GM12878 (cell line): ENCODE results near the gene C5orf34. TPM values are rescaled to one million over a fixed set of nuclear protein-coding genes. Genes with fewer than 3 reads are reported as not detected.
"Not testable (repeated sequence)": the region's sequence is repeated elsewhere in the genome, so short reads cannot be mapped to it uniquely, and the experiment has no call there.

Source experiments
- ATAC-seq: fragments of 200-7000 bp; cut with Tn5 transposase; 3 replicates; pipeline ENCODE4 v1.9.1; 2020; ENCODE audit warnings: mild to moderate bottlenecking, moderate library complexity
- BruUV-seq: library from RNA; stranded (reverse); fragments of 400-500 nt; replicated peaks from 2 replicates; lab custom pipeline; 2021; lab: Mats Ljungman, UMichigan
- CTCF ChIA-PET: fragments of 300-600 bp; sonication (Branson Sonifier 250); formaldehyde crosslinking; extraction: SDS; loops from one replicate; lab custom pipeline; 2021; ENCODE audit warnings: inconsistent platforms; lab: Yijun Ruan, JAX
- POLR2A ChIA-PET: fragments of 350-600 bp; formaldehyde crosslinking; extraction: SDS; loops from one replicate; lab custom pipeline; 2021; ENCODE audit warnings: inconsistent platforms; lab: Charles Lee
- RAD21 ChIA-PET: fragments of 300-600 bp; sonication (Branson Sonifier 250); formaldehyde crosslinking; loops from one replicate; lab custom pipeline; 2023; ENCODE audit warnings: antibody characterized with exemption; ENCODE audit not compliant: unreplicated experiment; lab: Charles Lee
- SMC1A ChIA-PET: fragments of 300-600 bp; sonication (Branson Sonifier 250); formaldehyde crosslinking; loops from one replicate; lab custom pipeline; 2023; ENCODE audit not compliant: unreplicated experiment, uncharacterized antibody; lab: Charles Lee
- DNase-seq: peaks from one replicate; pipeline ENCODE4 v3.0.0-alpha.2; 2011; ENCODE audit warnings: low read depth, low spot score
- FAIRE-seq: peaks from 3 replicates; lab custom pipeline; 2011; peaks lifted over from hg19 to GRCh38; lab: Jason Lieb, UNC
- H2AFZ ChIP-seq: 2 replicates; pipeline ENCODE4 v1.6.0; 2011; ENCODE audit warnings: low read depth, low read length, control low read depth; ENCODE audit not compliant: control insufficient read depth
- H3K27ac ChIP-seq: 2 replicates; pipeline ENCODE4 v1.5.1; 2011; ENCODE audit warnings: control low read depth; ENCODE audit not compliant: control insufficient read depth, insufficient read depth
- H3K27me3 ChIP-seq, 2 experiments: replicated peaks in 1 of 2; 2 replicates each; pipeline versions ENCODE4 v1.6.0 to v1.6.1; 2011; ENCODE audit warnings: low read length in 1 of 2; ENCODE audit not compliant: control insufficient read depth in 2 of 2, insufficient read depth in 2 of 2
- H3K36me3 ChIP-seq, 2 experiments: 2 replicates each; pipeline ENCODE4 v1.5.1; 2011; ENCODE audit warnings: low read length in 1 of 2; ENCODE audit not compliant: control insufficient read depth in 2 of 2, insufficient read depth in 2 of 2
- H3K4me1 ChIP-seq: 2 replicates; pipeline ENCODE4 v1.6.1; 2011; ENCODE audit warnings: mild to moderate bottlenecking, low read length, moderate library complexity, mixed read lengths; ENCODE audit not compliant: control insufficient read depth, insufficient read depth
- H3K4me2 ChIP-seq: 2 replicates; pipeline ENCODE4 v1.6.0; 2011; ENCODE audit warnings: control low read depth; ENCODE audit not compliant: control insufficient read depth, insufficient read depth
- H3K4me3 ChIP-seq: fragments of 200-600 bp; sonication (generic); 2 replicates; pipeline ENCODE4 v1.5.1; 2016
- H3K79me2 ChIP-seq: 2 replicates; pipeline ENCODE4 v1.6.0; 2011; ENCODE audit warnings: low read length; ENCODE audit not compliant: control insufficient read depth, insufficient read depth
- H3K9ac ChIP-seq: 2 replicates; pipeline ENCODE4 v1.8.0; 2011; ENCODE audit warnings: low read length, control low read depth, mixed read lengths; ENCODE audit not compliant: control insufficient read depth, insufficient read depth
- H3K9me3 ChIP-seq: replicated peaks from 3 replicates; pipeline ENCODE4 v1.5.1; 2011; ENCODE audit warnings: mild to moderate bottlenecking, low read length; ENCODE audit not compliant: control insufficient read depth, insufficient read depth
- H4K20me1 ChIP-seq: 2 replicates; pipeline ENCODE4 v1.6.0; 2011; ENCODE audit not compliant: control insufficient read depth, insufficient read depth
- BMI1 ChIP-seq: fragments of 450-650 bp; IDR thresholded peaks from 2 replicates; pipeline ENCODE4 v1.6.1; 2016; ENCODE audit warnings: mild to moderate bottlenecking, moderate library complexity, borderline replicate concordance
- MYC ChIP-seq: IDR thresholded peaks from 2 replicates; pipeline ENCODE4 v1.6.1; 2011; ENCODE audit warnings: mild to moderate bottlenecking, low read length, moderate library complexity, inconsistent platforms; ENCODE audit not compliant: insufficient read depth, insufficient replicate concordance, insufficient read length, severe bottlenecking
- WGBS: methylation state at CpG from one replicate; pipeline ENCODE4 v1.1.6; 2016; ENCODE audit warnings: low lambda C conversion rate; ENCODE audit not compliant: insufficient replicate concordance, insufficient coverage; ENCODE audit errors: missing lambda C conversion rate; 5-methylcytosine and 5-hydroxymethylcytosine counted together
- in situ Hi-C: fragments of 300-500 bp; cut with MboI; formaldehyde crosslinking; loops from 9 replicates; pipeline ENCODE4 v1.14.3; 2018; ENCODE audit warnings: mixed read lengths
- intact Hi-C: fragments of 100-400 bp; cut with micrococcal nuclease; formaldehyde crosslinking; loops from one replicate; pipeline ENCODE4 v1.14.2; 2022; ENCODE audit not compliant: unreplicated experiment
- polyA plus RNA-seq, 11 experiments: library from polyadenylated mRNA; depleted of rRNA in 4 of 11; unstranded in 6 of 11; stranded (reverse) in 5 of 11; fragments of >200 nt; fragmentation: Nextera tagmentation in 4 of 11; fragmentation: Illumina TruSeq in 1 of 11; extraction: Ambion mirVana in 4 of 11; extraction: Trizol in 1 of 11; gene quantifications; 1 replicate in 1 of 11; 2 replicates in 10 of 11; pipeline versions ENCODE4 v1.2.1 to v1.2.3, GENCODE V29; 2011 to 2016; ENCODE audit warnings: inconsistent platforms in 2 of 11, missing spikeins in 2 of 11, low read depth in 1 of 11
- total RNA-seq, 4 experiments: library from RNA; depleted of rRNA in 3 of 4; stranded (reverse); fragments of >200 nt in 3 of 4; fragmentation: Illumina TruSeq in 1 of 4; extraction: Trizol in 1 of 4; gene quantifications; 2 replicates each; pipeline versions ENCODE4 v1.2.1 to v1.2.3, GENCODE V29; 2013 to 2021
- TF ChIP-seq, protein P1 (sequence below): fragments of 450-650 bp; formaldehyde crosslinking; IDR thresholded peaks from 2 replicates; pipeline ENCODE4 v1.4.0; 2022; ENCODE audit warnings: mild to moderate bottlenecking, moderate library complexity

C5orf34 gene
- total and polyA plus RNA-seq, 10 of the 15 experiments (the other 5 are each of a cell fraction or from before 2014, with no cell fraction given): 6.1 to 15.1 (median 10.0) TPM

DNA sequence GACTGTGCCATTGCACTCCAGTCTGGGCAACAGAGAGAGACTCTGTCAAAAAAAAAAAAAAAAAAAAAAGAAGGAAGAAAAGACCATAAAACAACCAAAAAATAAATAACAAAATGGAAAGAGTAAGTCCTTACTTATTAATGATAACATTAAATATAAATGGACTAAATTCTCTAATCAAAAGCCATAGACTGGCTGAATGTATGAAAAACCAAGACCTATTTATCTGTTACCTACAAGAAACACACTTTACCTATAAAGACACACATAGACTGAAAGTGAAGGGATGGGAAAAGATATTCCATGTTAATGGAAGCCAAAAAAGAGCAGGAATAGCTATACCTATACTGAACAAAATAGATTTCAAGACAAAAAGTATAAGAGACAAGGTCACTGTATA lies 47.8 kb downstream of the C5orf34 start (continued):
- TF ChIP-seq MYC (no peak), BMI1 (no peak)
- TF ChIP-seq, protein P1, sequence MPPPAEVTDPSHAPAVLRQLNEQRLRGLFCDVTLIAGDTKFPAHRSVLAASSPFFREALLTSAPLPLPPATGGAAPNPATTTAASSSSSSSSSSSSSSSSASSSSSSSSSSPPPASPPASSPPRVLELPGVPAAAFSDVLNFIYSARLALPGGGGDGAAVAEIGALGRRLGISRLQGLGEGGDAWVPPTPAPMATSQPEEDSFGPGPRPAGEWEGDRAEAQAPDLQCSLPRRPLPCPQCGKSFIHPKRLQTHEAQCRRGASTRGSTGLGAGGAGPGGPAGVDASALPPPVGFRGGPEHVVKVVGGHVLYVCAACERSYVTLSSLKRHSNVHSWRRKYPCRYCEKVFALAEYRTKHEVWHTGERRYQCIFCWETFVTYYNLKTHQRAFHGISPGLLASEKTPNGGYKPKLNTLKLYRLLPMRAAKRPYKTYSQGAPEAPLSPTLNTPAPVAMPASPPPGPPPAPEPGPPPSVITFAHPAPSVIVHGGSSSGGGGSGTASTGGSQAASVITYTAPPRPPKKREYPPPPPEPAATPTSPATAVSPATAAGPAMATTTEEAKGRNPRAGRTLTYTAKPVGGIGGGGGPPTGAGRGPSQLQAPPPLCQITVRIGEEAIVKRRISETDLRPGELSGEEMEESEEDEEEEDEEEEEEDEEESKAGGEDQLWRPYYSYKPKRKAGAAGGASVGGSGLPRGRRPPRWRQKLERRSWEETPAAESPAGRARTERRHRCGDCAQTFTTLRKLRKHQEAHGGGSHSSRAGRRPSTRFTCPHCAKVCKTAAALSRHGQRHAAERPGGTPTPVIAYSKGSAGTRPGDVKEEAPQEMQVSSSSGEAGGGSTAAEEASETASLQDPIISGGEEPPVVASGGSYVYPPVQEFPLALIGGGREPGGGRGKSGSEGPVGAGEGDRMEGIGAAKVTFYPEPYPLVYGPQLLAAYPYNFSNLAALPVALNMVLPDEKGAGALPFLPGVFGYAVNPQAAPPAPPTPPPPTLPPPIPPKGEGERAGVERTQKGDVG (CRISPR knock-in tag): no peak

- H3K27me3 ChIP-seq, H3K9me3 ChIP-seq, POLR2A ChIA-PET, RAD21 ChIA-PET, H3K9ac ChIP-seq, ATAC-seq, H3K36me3 ChIP-seq, intact Hi-C loops, H3K4me2 ChIP-seq, in situ Hi-C loops, H3K4me1 ChIP-seq, SMC1A ChIA-PET, H3K4me3 ChIP-seq, CTCF ChIA-PET, DNase-seq, FAIRE-seq, H3K27ac ChIP-seq, H3K79me2 ChIP-seq, H2AFZ ChIP-seq, H4K20me1 ChIP-seq, BruUV-seq: not testable (repeated sequence)
- 100% methylated on average over 2 of the region's 3 CpGs for WGBS
Measured at GRCh38 chr5:43465455-43465854, 49.5 kb downstream of the C5orf34 start.
